ENCODE measurements around the gene GPR89B.
"Not testable (repeated sequence)": the region's sequence is repeated elsewhere in the genome, so short reads cannot be mapped to it uniquely, and the experiment has no call there.

Gene GPR89B

DNA sequence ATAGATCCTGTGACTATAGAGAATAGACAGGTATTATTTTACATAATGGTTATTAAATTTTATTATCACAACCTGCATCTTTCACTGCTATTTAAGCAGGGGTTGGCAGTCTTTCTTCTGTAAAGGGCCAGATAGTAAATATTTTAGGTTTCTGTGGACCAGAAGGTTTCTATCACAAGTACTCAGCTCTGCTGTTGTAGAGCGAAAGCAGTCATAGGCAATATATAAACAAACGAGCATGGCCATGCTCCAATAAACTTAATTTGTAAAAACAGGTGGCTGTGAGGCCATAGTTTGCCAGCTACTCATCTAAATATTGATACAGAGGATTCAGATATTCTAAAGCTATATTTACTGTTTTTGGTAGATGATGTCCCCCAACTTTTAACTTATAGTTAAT, 12.2 kb downstream of the GPR89B start:
- not testable (repeated sequence) for DNase-seq (ENCODE audit: low spot score)

DNA sequence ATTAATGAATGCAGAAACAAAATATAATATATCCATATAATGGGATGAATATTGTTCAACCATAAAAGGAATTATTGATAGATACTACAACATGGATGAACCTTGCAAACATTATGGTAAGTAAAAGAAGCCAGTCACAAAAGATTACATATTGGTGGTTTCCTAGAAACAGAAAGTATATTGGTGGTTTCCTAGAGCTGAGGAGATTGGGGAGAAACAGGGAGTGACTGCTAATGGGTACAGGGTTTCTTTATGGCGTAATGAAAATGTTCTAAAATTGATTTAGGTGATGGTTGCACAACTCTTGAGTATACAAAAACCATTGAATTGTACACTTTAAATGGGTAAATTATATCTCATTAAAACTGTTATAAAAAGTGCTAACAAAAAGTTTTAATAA, 14.3 kb downstream of the GPR89B start:
- DNase-seq (ENCODE audit: low spot score) = not testable (repeated sequence)

DNA sequence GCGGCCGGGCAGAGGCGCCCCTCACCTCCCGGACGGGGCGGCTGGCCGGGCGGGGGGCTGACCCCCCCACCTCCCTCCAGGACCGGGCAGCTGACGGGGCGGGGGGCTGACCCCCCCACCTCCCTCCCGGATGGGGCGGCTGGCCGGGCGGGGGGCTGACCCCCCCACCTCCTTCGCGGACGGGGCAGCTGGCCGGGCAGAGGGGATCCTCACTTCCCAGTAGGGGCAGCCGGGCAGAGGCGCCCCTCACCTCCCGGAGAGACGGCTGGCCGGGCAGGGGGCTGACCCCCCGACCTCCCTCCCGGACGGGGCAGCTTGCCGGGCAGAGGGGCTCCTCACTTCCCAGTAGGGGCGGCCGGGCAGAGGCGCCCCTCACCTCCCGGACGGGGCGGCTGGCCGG, 21.3 kb downstream of the GPR89B start:
- DNase-seq (ENCODE audit: low spot score) = not testable (repeated sequence)

DNA sequence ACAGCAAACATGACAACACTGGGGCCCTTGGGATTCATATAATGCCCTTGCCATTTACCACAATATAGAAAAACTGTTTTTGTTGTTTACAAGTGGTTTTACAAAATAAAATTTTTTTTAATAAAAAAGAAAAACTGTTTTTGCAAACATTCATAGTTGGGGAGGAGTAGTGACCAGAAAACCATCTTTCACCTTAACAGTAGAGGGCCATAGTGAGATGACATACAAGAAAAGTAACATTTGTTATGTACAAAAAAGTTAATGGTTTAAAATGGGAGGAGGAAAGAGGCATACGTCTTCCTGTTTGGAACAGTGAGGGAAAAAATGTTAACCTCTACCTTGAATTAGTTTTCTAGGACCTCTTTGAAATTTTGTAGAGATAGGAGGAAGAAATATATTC, 30.7 kb downstream of the GPR89B start:
- DNase-seq (ENCODE audit: low spot score) = not testable (repeated sequence)

DNA sequence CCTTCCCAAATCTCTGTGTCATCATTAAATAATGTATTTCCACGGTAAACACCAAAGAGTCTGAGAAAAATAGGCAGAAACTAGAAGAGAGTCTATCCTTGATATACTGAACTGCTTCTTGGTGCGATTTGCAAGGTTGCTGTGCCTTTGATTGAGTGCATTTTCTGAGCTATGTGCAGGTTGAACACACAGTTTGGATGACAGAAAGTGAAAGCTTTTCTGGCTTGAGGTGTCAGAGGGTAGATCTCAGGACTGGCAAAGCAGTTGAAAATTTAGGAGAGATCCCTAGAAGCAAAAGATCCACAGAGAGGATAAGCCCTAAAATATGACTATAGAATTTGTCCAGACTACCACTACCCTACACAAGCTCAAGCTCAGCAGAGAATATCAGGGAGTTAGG, 31.5 kb downstream of the GPR89B start:
- DNase-seq (ENCODE audit: low spot score) = not testable (repeated sequence)

DNA sequence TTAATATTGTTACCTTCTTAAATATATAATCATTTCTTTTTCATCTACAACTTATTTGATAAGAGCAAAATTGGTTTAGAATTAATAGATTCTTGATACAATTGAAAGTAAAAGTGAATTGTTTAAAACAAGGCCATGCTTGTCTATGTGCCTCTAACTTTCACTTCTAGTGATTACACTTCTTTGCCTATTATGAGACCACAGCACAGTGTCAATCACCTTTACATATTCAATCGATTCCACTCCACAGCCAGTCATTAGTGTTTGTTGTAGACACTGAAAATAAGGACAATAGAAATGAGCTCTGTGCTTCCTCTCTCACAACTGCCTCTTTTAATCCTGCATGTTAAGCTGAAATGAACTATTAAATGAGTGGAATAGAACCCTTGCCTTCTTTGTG, 36.4 kb downstream of the GPR89B start:
- DNase-seq (ENCODE audit: low spot score) = not testable (repeated sequence)

DNA sequence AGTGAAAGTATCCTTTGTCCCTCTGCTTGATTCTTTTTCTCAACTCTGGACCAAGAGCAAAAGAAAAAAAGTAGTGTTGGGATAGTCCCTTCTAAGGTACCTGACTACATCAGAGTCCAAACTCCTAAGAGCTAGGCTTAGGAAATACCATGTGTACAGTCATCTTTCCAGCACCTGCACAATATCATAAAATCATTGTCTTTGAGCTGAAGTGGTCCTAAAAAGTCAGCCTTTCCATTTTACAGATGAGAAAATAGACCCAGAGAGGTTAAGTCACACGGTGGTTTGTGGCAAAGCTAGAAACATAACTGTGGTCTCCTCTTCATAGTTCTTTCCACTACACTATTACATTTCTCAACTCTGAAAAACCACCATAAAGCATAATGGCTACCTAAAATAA, 38.4 kb downstream of the GPR89B start:
- not testable (repeated sequence) for DNase-seq (ENCODE audit: low spot score)

DNA sequence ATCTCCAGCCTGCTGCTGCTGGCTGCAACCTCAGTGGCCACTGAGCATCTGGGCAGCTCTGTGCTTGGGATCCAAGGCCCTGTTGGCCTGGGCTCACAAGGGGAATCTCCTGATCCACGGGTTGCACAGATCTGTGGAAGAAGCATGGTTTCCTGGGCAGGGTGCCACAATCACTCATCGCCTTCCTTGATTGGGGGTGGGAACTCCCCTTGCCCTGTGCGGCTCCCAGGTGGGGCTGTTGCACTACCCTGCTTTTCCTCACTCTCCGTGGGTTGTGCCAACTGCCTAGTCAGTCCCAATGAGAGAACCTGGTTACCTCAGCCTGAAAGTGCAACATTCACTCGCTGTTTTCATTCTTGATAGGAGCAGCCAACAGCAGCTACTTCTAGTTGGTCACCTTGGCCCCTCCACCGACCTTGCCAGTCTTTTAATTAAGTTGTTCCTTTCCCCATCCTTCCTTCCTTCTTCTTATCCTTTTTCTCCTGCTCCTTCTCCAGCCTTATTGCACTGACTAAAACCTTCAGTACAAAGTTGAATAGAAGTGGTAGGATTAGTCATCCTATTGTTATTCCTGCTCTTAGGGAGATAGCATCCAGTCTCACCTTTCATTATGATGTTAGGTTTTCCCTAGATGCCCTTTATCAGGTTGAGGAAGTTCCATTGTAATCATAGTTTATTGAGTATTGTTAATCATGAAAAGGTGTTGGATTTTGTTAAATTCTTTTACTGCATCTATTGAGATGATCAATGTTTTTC, 50.9 kb downstream of the GPR89B start:
- DNase-seq (ENCODE audit: low spot score) = not testable (repeated sequence)

DNA sequence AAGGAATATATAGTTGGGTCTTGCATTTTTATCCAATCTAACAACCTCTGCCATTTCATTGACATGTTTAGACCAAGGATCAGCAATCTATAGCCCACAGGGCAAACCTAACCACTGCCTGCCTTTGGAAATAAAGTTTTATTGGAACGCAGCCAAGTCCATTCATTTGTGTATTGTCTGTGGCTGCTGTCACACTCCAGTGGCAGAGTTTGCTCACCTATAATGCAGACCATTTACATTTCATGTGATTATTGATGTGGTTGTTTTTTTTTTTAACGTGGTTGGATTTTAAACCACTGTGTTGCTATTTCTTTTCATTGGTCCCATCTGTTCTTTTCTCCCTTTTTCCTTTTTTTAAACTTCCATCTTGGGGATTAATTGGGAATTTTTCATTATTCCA, 57.2 kb downstream of the GPR89B start:
- not testable (repeated sequence) for DNase-seq (ENCODE audit: low spot score)

DNA sequence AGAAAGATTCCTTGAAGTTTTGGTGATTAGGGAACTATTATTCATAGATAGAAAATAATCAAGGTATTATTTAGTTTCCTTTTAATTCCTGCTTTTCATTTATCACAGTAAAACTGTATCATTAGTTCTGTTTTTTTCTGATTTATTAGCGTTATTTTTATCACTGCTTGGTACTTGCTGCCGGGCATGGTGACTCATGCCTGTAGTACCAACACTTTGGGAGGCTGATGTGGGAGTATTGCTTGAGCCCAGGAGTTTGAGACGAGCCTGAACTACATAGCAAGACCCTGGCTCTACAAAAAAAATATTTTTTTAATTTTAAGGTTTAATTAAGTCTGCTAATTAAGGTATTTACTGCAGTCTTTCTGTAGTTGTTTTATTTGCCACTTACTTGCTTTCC, 59.7 kb downstream of the GPR89B start:
- DNase-seq (ENCODE audit: low spot score) = not testable (repeated sequence)

DNA sequence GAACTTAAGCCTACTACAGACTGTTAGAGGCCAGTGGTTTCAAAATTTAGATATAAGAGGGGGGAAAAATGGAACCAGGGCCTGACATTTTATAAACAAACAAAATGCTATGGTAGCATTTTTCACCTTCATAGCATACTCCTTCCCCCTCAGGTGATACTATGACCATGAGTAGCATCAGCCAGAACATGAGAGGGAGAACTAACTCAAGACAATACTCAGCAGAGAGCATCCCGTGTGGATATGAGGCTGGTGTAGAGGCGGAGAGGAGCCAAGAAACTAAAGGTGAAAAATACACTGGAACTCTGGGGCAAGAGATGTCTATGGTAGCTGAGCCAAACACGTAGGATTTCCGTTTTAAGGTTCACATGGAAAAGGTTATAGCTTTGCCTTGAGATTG, 64.7 kb downstream of the GPR89B start:
- not testable (repeated sequence) for DNase-seq (ENCODE audit: low spot score)

DNA sequence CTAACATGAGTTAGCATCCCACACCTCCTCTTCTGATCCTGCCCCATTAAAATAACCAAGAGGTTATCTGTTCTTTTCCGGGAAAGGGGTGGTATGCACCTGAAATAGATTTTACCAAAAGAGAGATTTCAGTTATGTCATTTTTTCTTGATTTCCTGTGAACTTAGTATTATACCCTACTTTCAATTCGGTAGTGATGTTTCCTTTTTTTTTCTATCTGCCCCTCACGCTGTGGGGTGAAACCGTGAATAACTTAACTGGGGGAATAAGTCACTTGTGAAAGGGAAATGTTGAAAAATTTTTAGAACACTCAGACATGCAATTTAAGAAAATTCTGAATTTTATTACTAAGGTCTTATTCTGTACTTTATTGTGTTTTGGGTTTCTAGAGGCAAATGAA, 65.2 kb downstream of the GPR89B start:
- DNase-seq (ENCODE audit: low spot score) = not testable (repeated sequence)

DNA sequence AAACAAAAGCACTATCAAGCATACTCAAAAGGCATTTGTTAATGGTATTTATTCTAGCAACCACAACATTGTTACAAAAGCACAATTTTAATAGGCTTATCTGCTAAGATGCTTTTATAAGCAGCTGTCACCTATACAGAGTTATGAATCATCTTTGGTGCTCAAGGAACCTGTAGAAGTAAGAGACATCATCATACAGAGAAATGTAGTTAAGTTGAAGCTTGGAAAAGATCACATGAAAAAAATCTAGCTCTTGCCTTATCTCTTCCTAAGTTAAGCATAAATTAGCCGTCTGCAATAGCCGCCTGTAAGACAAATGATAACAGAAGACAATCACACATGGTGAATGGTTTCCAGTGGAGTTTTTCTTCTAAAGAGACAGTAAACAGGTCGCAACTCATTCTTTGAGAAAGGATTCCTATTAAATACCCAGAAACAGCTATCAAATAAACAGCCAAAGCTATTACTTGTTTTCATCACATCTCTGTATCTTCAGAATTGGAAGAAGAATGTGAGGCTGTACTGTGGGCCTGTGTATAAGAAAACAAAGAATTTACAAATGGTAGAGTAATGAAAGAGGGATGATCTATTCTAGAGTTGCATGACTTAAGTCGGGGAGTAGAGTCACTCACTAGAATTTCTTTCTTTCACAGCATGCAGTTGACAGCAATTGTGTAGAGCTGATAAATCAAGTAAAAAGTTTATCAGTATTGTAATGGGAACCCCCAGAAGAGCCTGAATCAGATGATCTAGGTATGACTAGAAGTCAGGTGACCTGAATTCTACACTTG, 65.8 kb downstream of the GPR89B start:
- DNase-seq (ENCODE audit: low spot score) = not testable (repeated sequence)

DNA sequence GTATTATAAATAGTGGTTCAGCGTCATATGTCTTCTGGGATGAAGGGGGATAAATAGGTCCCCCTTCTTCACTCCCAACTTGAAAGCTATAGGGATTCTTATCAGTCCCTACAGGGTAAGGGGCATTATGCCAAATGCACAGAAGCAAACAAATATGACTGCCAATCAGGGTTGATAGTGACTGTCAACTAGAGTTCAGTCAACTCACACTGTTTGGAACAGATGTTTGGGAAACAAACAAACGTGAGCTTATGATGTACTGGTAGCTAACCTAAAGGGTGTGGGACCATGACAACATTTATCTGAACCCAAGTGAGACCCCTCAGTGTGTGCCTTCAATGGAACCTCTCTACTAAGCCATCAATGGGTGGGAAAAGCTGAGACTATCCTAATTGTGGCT, 67.9 kb downstream of the GPR89B start:
- DNase-seq (ENCODE audit: low spot score) = not testable (repeated sequence)

DNA sequence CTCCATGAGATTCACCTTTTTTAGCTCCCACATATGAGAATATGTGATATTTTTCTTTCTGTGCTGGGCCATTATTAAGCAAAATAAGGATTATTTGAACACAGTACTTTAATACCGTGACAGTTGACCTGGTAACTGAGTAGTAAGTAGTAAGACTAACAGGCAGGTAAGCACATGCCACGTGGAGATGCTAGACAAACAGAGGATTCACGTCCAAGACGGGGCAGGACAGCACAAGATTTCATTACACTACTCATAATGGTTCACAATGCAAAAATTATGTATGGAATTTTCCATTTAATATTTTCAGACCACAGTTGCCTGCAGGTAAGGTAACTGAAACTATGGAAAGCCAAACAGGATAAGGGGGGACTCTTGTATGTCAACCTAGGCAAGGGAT, 79.5 kb downstream of the GPR89B start:
- not testable (repeated sequence) for DNase-seq (ENCODE audit: low spot score)

DNA sequence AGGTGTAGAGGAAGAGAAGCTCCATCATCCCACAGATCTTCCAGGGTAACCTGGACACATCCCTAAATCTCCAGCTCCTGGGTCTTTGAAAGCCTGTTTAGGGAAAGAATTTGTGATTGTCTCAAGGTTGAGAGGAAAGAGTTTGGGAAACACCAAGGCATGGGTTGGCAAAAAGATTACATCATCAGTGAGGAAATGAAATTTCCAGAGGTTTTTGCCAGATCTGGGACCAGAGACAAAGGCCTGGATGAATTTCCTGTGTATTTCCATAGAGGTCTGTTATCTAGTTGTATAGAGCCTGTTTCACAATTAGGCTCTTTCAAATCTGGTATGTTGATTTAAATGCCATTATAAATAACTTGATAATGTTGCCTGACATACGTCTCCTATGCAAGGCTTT, 82.3 kb downstream of the GPR89B start:
- DNase-seq (ENCODE audit: low spot score) = no peak

DNA sequence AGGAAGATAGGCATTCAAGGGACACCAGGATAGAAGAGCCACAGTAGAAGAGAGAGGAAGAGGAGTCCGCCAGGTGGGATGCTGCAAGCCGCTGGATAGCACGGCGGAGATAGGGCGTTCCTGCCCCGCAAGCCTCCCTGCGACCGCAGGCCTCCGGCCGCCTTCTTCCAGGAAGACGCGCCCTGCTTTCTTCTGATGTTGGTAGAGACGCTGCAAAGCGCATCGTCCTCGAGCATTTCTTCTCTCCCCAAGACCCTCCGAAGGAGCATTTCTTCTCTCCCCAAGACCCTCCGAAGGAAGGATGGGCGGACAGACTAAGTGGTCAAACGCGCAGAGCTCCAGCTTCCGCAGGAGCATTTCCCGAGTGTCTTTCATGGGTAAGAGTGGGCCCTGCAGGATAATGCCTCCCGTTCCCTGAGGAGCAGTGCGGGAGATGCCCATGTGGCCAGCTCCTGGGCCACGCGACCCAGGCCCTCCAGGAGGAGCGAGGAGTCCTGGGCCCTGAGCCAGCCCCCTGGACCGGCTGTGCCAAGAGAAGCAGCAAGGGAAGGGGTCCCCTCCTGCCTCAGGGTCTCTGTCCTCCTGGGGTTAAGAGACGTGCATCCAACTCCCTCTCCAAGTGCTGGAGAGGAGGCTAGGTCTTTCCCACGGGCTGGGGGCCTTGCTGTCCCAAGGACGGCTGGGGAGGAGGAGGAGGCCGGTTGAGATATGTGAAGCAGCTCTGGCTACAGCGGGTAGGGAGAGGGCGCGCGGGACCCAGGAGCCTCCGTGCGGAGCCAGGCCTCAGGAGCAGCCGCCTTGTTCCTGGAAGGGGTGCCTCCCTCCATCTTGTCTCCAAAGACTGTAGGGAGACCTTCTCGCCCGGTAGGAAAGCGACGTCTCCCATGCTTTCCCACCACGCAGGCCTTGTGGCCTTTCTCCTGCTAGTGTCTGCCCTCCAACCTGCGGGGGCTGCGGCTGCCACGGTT, 85.2 kb downstream of the GPR89B start:
- not testable (repeated sequence) for DNase-seq (ENCODE audit: low spot score)

DNA sequence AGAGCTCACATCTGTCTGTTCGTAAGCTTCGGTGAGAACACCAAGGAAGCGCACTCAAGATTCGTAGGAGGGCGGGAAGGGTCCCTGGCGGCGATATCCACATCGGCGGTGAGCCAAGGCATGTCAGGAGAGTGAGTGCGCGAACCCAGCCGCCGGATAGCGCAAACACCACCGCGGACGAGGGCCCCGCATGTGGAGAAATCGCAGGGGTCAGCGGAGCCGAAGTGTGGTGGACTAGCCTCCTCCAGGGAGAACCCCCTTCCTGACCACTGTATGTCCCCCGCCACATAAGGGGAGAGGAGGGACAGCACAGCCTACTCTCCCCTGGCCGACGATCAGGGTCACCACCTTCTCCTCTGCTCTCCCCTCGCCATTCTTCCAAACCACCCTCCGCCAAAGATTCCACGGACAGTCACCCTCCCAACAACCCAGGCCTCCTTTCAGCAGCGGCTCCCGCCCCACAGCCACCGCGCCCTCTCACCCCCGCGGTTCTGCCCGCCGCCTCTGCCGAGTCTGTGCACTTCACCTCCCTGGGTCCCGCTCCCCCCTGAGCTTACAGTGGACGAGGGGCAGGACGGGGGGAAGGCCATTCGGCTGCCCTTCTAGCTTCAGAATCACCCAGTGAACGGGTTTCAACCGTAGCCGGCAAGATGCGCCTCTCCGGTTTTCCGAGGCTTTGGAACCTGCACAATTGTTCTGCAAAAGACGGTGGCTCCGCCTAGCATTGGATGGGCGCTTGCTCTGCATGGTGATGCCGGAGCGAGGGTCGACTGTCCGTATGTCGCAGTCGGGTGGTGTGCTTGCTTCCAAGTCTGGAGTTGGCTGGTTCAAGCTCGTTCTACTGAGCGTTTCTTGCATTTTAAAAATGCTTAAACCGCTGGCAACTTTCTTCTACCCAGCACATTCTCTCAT, 86.3 kb downstream of the GPR89B start:
- not testable (repeated sequence) for DNase-seq (ENCODE audit: low spot score)

DNA sequence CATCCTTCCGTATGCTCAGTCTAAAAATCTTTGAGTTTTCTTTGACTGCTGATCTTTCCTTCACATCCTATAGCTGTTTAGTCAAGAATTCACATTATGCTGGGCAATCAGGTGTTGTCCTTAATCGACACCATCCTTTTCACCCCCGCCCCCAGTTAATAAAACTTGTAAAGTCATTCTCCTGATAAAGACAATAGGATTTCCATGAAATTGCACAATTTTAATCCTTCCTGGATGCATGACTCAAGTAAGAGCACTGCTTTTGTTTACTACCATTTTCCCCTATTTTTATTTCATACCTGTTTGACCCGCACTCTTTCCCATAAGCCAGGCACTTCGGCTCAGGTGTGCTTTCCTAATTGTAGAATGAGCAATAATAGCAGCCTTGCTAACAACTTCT, 96.7 kb downstream of the GPR89B start:
- DNase-seq (ENCODE audit: low spot score) = not testable (repeated sequence)

DNA sequence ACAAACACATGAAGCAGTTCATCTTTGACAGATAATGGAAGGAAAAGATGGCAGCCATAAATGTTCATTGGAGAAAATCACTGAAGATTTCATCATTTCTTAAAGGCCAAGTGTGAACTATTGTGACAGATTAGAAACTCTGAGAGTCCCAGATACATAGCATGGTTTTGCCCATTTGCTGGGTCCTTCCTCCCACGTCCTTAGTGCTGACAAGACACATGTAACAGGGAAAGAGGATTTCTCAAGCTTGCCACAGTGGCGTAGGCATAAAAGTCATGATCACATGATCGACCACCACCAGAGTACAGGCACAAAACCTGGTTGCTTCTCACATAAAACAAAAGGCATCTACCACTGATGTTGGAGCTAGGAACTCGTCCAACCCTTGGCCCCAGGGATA, 98.8 kb downstream of the GPR89B start:
- DNase-seq (ENCODE audit: low spot score) = not testable (repeated sequence)

DNA sequence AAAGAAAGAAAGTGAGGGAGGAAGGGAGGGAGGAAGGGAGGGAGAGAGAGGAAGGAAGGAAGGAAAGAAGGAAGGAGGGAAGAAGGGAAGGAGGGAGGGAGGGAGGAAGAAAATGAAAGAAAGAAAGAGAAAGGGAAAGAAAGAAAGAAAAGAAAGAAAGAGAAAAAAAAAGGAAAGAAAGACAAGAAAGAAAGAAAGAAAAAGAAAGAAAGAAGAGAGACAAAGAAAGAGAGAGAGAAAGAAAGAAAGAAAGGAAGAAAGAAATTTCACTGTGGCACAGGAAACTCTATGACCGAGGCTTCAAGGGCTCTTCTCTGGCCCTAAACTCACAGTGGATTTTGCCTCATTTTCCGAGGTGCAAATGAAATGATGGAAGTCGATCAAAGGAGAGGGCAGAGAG, 104.0 kb downstream of the GPR89B start:
- not testable (repeated sequence) for DNase-seq (ENCODE audit: low spot score)
